Testis (tissue), 5 donors: ENCODE measurements around the gene PRDM11. TPM values are rescaled to one million over a fixed set of nuclear protein-coding genes. Genes with fewer than 3 reads are reported as not detected.

ENCODE experiments used
- DNase-seq: peaks from one replicate; pipeline ENCODE4 v3.0.0-alpha.2; 2019
- H3K27ac ChIP-seq, 2 donors: fragments of 200-600 bp; sonication (generic); one replicate each; pipeline ENCODE4 v1.5.1; 2019
- H3K27me3 ChIP-seq: fragments of 200-600 bp; sonication (generic); one replicate; pipeline ENCODE4 v1.5.1; 2019
- H3K36me3 ChIP-seq: fragments of 200-600 bp; sonication (generic); one replicate; pipeline ENCODE4 v1.5.1; 2017; ENCODE audit warnings: low read depth; ENCODE audit errors: missing control alignments
- H3K4me1 ChIP-seq: fragments of 200-600 bp; sonication (generic); one replicate; pipeline ENCODE4 v1.5.1; 2019
- H3K4me3 ChIP-seq, 2 donors: fragments of 200-600 bp; sonication (generic); one replicate each; pipeline ENCODE4 v1.5.1; 2017 to 2019
- H3K9me3 ChIP-seq: fragments of 200-600 bp; sonication (generic); one replicate; pipeline ENCODE4 v1.5.1; 2017
- POLR2A ChIP-seq: fragments of 450-650 bp; IDR thresholded peaks from one replicate; pipeline ENCODE4 v1.6.1; 2017; ENCODE audit warnings: antibody characterized with exemption, mild to moderate bottlenecking, moderate library complexity
- WGBS, 2 donors: methylation state at CpG; one replicate each; pipeline ENCODE4 v1.1.5; 2018; 5-methylcytosine and 5-hydroxymethylcytosine counted together
- intact Hi-C: fragments of 100-400 bp; cut with DNase I; formaldehyde crosslinking; loops from one replicate; pipeline ENCODE4 v1.15.1; 2023; ENCODE audit warnings: low total_unique reads
- long read RNA-seq, 2 donors: transcript quantifications; one replicate each; lab custom pipeline, GENCODE V29; 2026
- polyA plus RNA-seq: library from polyadenylated mRNA; stranded (reverse); fragments of 350-450 nt; fragmentation: Illumina TruSeq; extraction: RNeasy Lipid Tissue Mini Kit (QIAGEN cat#74804); gene quantifications from one replicate; pipeline ENCODE4 v1.2.3, GENCODE V29; 2014; ENCODE audit warnings: low read depth, low replicate concordance; ENCODE audit not compliant: insufficient read depth
- total RNA-seq, 2 donors: library from RNA; depleted of rRNA; stranded (reverse); fragments of >200 nt; gene quantifications; one replicate each; pipeline ENCODE4 v1.2.3, GENCODE V29; 2016
- TF ChIP-seq, protein P1 (sequence below), 3 experiments: fragments of 450-650 bp in 2 of 3; fragments of 200-600 bp in 1 of 3; sonication (generic) in 1 of 3; IDR thresholded peaks; one replicate each; pipeline ENCODE4 v1.5.1; 2016 to 2019; ENCODE audit warnings: antibody characterized with exemption in 3 of 3, mild to moderate bottlenecking in 2 of 3, moderate library complexity in 1 of 3

PRDM11 gene
- total RNA-seq (10 to 100 TPM; 13.6 to 15.9 TPM), polyA plus RNA-seq (6.4 TPM)
- long read RNA-seq, donor 1 = 0 reads
- long read RNA-seq, donor 2 = 0 reads

DNA sequence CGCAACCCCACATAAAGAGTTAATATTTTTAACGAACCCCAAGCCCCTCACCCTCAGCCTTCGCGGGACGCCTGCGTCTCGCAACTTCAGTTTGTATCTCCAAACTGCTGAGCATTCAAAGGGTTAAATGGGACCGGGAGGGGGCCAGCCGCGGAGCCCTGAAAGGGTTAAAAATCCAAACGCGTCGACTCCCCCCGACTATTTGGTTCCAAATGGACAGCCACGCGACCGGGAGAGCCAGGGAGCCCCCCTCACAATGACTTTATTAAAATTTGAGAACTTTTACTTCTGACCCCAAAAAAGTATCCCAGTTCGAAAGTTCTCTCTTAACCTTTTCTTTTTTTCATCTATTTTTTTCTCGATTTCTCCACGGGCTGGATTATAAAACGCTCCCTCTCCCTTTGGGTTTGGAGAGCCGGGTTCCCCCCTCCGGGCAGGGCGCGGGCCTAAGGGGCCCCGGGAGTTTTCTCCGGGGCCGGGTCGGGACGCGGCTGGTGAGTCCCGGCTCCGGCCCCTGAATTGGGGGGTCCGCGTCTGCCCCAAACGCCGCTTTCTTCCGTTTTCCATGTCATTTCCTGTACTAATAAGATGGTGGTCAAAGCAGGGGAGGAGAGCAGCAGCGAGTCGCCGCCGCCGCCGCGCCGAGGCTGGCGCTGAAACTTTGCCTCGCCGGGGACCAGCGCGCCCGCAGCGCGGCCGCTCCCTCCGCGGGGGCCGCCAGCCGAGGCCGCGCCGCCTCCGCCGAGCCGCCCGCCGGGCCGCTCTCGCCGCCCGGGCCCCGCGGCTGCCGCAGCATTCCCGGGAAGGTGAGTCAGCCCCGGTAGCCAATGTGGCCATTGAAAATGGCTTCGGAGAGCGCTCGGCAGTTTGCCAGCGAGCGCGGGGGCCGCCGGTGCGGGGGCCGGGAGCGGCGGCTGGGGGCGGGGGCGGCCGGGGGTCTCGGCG is at the start of gene PRDM11:
TSS of gene PRDM11 (plus strand) at position 568 of the 945 bp plus-strand sequence. CDS start 35,128 bp downstream, outside the sequence.
- DNase-seq = peak; percentile 46
- Histone ChIP-seq H3K36me3 (no peaks in the 10 kb centered on the region), H3K9me3 (no peaks in the 10 kb centered on the region), H3K27ac (peak within 1 kb of the TSS; percentile 93 to 96), H3K4me3 (peak within 1 kb of the TSS; percentile 71 to 80), H3K4me1 (peaks cover 10% of the 10 kb centered on the region), H3K27me3 (no peaks in the 10 kb centered on the region)
- TF ChIP-seq POLR2A = no peak
- TF ChIP-seq, protein P1, sequence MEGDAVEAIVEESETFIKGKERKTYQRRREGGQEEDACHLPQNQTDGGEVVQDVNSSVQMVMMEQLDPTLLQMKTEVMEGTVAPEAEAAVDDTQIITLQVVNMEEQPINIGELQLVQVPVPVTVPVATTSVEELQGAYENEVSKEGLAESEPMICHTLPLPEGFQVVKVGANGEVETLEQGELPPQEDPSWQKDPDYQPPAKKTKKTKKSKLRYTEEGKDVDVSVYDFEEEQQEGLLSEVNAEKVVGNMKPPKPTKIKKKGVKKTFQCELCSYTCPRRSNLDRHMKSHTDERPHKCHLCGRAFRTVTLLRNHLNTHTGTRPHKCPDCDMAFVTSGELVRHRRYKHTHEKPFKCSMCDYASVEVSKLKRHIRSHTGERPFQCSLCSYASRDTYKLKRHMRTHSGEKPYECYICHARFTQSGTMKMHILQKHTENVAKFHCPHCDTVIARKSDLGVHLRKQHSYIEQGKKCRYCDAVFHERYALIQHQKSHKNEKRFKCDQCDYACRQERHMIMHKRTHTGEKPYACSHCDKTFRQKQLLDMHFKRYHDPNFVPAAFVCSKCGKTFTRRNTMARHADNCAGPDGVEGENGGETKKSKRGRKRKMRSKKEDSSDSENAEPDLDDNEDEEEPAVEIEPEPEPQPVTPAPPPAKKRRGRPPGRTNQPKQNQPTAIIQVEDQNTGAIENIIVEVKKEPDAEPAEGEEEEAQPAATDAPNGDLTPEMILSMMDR (IDR thresholded peaks at IDR 0.05) = no peak
- 1% methylated on average over 38 to 88 of the region's 93 CpGs for WGBS, 2 donors
- intact Hi-C loops = loop anchor here (10.0 kb wide), 1 partner anchor 68 kb away; no protein-coding TSS in a partner anchor

DNA sequence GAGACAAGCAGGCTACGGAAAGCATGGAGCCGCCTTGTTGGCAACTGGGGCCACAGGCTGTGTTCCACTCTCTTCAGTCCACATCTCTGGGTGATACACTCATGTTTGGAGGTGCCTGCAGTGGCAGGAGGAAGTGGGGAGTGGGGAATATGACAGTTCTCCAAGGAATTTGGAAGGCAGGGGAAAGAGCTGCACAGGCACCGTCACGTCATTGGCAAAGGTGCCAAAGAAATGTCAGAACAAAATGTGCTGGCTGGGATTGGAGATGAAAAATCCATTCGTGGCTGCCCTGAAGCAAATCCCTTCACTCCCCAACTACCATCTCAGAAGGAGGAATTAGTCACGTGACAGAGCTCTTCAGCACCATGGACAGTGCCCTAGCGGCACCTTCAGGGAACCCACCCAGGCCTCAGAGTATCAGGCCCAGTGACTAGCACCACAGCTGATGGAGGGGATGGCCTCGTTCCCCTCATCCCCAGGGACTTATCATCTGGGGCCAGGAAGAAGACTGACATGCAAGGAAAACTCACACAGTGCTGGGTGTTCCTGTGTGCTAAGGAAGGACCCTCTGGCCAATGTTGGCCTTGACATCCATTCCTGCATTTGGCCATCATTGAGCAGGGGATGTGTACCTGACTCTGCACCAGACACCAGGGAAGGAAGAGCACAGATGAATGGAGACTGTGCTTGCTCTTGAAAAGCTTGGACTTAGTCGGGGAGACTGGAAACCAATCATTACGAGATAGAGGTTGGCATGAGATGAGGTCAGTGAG is 48.5 kb upstream of the PRDM11 start:
- Histone ChIP-seq H3K9me3 (no peaks in the 10 kb centered on the region), H3K36me3 (no peaks in the 10 kb centered on the region), H3K4me1 (peaks cover 8% of the 10 kb centered on the region), H3K27me3 (no peaks in the 10 kb centered on the region), H3K4me3 (no peak overlapping the region), H3K27ac (no peak overlapping the region)
- DNase-seq = peak; percentile 79
- intact Hi-C loops = no loop called here
- WGBS, 2 donors = 27 to 29% methylated on average over 10 of the region's 10 CpGs
- TF ChIP-seq POLR2A = no peak
- TF ChIP-seq, protein P1 (IDR thresholded peaks at IDR 0.05) = peak in 1 of 3 experiments; percentile 34

DNA sequence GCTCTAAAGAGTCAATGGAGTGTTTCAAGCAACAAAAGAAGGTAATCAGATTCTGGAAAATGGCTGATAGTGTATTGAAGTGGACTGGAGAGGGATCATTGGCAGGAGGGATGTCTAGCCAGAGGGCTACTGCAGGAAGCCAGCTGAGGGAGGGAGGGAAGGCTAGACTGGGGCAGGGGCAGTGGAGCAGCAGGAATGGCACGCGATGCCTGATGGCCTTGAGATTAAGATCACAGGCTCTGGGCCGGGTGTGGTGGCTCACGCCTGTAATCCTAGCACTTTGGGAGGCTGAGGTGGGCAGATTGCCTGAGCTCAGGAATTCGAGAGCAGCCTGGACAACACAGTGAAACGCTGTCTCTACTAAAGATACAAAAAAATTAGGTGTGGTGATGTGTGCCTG is 47.5 kb upstream of the PRDM11 start:
- 65 to 67% methylated on average over 6 of the region's 6 CpGs for WGBS, 2 donors
- no peaks in the 10 kb centered on the region for H3K36me3 ChIP-seq
- H3K27me3 ChIP-seq = no peaks in the 10 kb centered on the region
- TF ChIP-seq, protein P1 (IDR thresholded peaks at IDR 0.05) = no peak
- TF ChIP-seq POLR2A = no peak
- intact Hi-C loops = no loop called here
- no peaks in the 10 kb centered on the region for H3K9me3 ChIP-seq
- H3K4me1 ChIP-seq = peaks cover 8% of the 10 kb centered on the region
- no peak overlapping the region for H3K4me3 ChIP-seq
- DNase-seq = no peak
- no peak overlapping the region for H3K27ac ChIP-seq

DNA sequence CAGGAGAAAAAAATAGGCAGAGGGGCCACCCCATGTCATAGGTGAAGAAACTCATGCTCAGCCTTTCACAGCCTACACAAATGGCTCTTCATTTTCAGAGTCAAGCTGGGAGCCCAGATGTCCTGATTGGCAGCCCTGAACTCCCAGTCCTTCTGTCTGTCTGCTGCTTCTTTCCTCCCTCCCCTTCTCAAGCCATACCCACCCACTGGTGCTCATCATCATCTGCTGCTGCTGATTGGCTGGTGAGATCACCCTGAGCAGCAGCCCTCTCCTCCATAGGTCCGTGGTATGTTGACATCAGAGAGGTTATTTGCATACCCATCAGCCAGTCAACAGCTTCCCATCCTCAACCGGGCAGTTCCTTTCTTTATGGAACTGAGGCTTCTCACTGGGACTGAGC is 46.1 kb upstream of the PRDM11 start:
- H3K4me1 ChIP-seq = peaks cover 8% of the 10 kb centered on the region
- no peak for DNase-seq
- H3K36me3 ChIP-seq = no peaks in the 10 kb centered on the region
- TF ChIP-seq, protein P1 (IDR thresholded peaks at IDR 0.05) = no peak
- no peak overlapping the region for H3K4me3 ChIP-seq
- H3K27ac ChIP-seq = no peak overlapping the region
- H3K27me3 ChIP-seq = no peaks in the 10 kb centered on the region
- intact Hi-C loops = no loop called here
- WGBS, 2 donors = 35 to 37% methylated on average over 2 of the region's 2 CpGs
- no peaks in the 10 kb centered on the region for H3K9me3 ChIP-seq
